Stomach (tissue), 9 donors: ENCODE measurements around the gene RGS6. TPM values are rescaled to one million over a fixed set of nuclear protein-coding genes. Genes with fewer than 3 reads are reported as not detected.

Source experiments
- DNase-seq, 2 donors: peaks; one replicate each; pipeline versions ENCODE4 v3.0.0 to v3.0.0-alpha.2; 2013 to 2019
- H3K27ac ChIP-seq, 5 donors: fragments of 200-600 bp in 4 of 5; sonication (generic) in 4 of 5; one replicate each; pipeline ENCODE4 v1.5.1; 2013 to 2019; ENCODE audit warnings: mild to moderate bottlenecking in 1 of 5, moderate library complexity in 1 of 5
- H3K27me3 ChIP-seq, 3 donors: fragments of 200-600 bp; sonication (generic); one replicate each; pipeline ENCODE4 v1.5.1; 2017 to 2019; ENCODE audit warnings: mixed run types in 1 of 3
- H3K36me3 ChIP-seq, 4 donors: fragments of 200-600 bp; sonication (generic); 1 replicate in 3 of 4; 2 replicates in 1 of 4; pipeline ENCODE4 v1.5.1; 2016 to 2019
- H3K4me1 ChIP-seq, 4 donors: fragments of 200-600 bp; sonication (generic); one replicate each; pipeline ENCODE4 v1.5.1; 2016 to 2019
- H3K4me3 ChIP-seq, 4 donors: fragments of 200-600 bp; sonication (generic) in 3 of 4; one replicate each; pipeline ENCODE4 v1.5.1; 2016 to 2019; ENCODE audit warnings: mild to moderate bottlenecking in 1 of 4
- H3K9me3 ChIP-seq, 4 donors: fragments of 200-600 bp; sonication (generic); one replicate each; pipeline ENCODE4 v1.5.1; 2016 to 2019
- EP300 ChIP-seq: sonication (generic); formaldehyde crosslinking; IDR thresholded peaks from one replicate; pipeline ENCODE4 v1.6.1; 2017; ENCODE audit warnings: antibody characterized with exemption
- POLR2A ChIP-seq, 4 donors: fragments of 450-650 bp; IDR thresholded peaks; one replicate each; pipeline ENCODE4 v1.6.1; 2016; ENCODE audit warnings: antibody characterized with exemption in 4 of 4, control low read depth in 2 of 4, mild to moderate bottlenecking in 1 of 4, moderate library complexity in 1 of 4
- POLR2AphosphoS5 ChIP-seq, 3 donors: sonication (generic); formaldehyde crosslinking; IDR thresholded peaks; one replicate each; pipeline ENCODE4 v1.6.1; 2016; ENCODE audit warnings: antibody characterized with exemption in 3 of 3
- WGBS, 5 donors: extraction: QIAGEN DNeasy Blood & Tissue Kit in 3 of 5; methylation state at CpG; one replicate each; pipeline versions ENCODE4 v1.1.5 to v1.1.7; 2013 to 2018; 5-methylcytosine and 5-hydroxymethylcytosine counted together
- intact Hi-C: fragments of 100-400 bp; cut with DNase I; formaldehyde crosslinking; loops from one replicate; pipeline ENCODE4 v1.15.1; 2023; ENCODE audit warnings: low total_unique reads
- polyA plus RNA-seq, 3 donors: library from polyadenylated mRNA; stranded (reverse); fragments of 200-250 nt; gene quantifications; one replicate each; pipeline ENCODE4 v1.2.3, GENCODE V29; 2013
- total RNA-seq, 5 donors: library from RNA; depleted of rRNA; stranded (reverse); fragments of >200 nt; gene quantifications; one replicate each; pipeline versions ENCODE4 v1.1.0 to v1.2.3, GENCODE V29; 2014 to 2016
- TF ChIP-seq, protein P1 (sequence below), 7 experiments: fragments of 450-650 bp in 4 of 7; fragments of 200-600 bp in 3 of 7; sonication (generic) in 3 of 7; IDR thresholded peaks; one replicate each; pipeline ENCODE4 v1.5.1; 2016 to 2019; ENCODE audit warnings: antibody characterized with exemption in 7 of 7, control low read depth in 2 of 7, mild to moderate bottlenecking in 1 of 7
- donor health status: healthy with polysubstance abuse.
- donor health status: Bipolar disorder and iron deficiency.
- donor health status: healthy.

RGS6 gene
- total and polyA plus RNA-seq, 8 donors, result 0.25 to 18.0 (median 0.92) TPM; not detected in 1

DNA sequence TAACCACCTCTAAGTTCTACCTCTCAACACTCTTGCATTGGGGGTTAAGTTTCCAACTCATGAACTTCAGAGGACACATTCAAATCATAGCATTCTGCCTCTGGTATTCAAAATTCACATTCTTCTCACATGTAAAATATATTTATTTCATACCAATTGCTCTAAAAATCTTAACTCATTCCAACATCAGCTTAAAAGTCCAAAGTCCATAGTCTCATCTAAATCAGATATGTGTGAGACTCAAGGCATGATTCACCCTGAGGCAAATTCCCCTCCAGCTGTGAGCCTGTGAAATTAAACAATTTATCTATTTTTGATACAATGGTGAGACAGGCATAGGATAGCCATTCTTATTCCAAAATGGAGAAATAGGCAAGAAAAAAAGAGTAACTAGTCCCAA lies 214.0 kb downstream of the RGS6 start:
- H3K9me3 ChIP-seq, result no peaks in the 10 kb centered on the region
- no peak for TF ChIP-seq POLR2A (IDR thresholded peaks at IDR 0.05)
- TF ChIP-seq EP300, result no peak
- TF ChIP-seq POLR2AphosphoS5 (IDR thresholded peaks at IDR 0.05), result no peak
- TF ChIP-seq, protein P1, sequence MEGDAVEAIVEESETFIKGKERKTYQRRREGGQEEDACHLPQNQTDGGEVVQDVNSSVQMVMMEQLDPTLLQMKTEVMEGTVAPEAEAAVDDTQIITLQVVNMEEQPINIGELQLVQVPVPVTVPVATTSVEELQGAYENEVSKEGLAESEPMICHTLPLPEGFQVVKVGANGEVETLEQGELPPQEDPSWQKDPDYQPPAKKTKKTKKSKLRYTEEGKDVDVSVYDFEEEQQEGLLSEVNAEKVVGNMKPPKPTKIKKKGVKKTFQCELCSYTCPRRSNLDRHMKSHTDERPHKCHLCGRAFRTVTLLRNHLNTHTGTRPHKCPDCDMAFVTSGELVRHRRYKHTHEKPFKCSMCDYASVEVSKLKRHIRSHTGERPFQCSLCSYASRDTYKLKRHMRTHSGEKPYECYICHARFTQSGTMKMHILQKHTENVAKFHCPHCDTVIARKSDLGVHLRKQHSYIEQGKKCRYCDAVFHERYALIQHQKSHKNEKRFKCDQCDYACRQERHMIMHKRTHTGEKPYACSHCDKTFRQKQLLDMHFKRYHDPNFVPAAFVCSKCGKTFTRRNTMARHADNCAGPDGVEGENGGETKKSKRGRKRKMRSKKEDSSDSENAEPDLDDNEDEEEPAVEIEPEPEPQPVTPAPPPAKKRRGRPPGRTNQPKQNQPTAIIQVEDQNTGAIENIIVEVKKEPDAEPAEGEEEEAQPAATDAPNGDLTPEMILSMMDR (IDR thresholded peaks at IDR 0.05), result no peak
- no peaks in the 10 kb centered on the region for H3K27me3 ChIP-seq
- intact Hi-C loops, result no loop called here
- no peaks in the 10 kb centered on the region for H3K4me1 ChIP-seq
- H3K27ac ChIP-seq, result no peak overlapping the region
- H3K36me3 ChIP-seq, result no peaks in the 10 kb centered on the region
- H3K4me3 ChIP-seq, result no peak overlapping the region
- DNase-seq, result no peak

DNA sequence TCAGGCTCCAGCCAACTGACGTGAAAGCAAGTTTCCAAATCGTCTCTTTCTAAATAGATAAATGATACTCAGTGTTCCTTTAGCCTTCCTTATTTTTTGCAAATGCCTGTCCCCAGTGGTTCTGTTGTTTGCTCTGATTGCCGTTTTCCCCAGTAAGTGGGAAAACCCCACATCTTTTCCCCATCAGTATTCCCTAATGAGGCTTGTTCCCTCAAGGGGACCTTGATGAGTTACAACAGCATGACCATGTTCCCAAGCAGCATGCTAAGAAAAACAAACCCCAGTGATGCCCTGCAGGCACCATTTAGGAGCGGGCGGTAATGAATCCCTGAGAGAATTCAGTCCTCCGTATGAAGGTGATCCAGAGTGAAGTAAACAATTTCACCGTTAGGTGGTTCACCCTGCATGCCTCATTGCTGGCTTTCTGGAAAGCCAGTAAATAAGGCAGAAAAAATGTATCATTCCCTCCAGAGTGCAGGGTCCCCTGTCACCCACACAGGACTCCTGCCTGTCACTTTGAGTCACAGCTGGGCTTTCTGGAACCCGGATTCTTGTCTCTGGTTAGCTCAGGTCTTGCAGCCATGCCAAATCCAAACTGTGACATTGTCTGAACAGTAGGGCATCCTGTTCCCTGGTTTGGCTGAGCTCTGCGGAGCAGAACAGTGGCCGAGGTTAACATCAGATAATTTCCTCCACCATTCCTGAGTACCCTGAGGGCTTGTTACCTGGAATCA lies 222.6 kb downstream of the RGS6 start:
- H3K9me3 ChIP-seq, result peaks cover 0 to 29% (median 16%) of the 10 kb centered on the region in 4 donors
- H3K36me3 ChIP-seq, result no peaks in the 10 kb centered on the region
- TF ChIP-seq, protein P1 (IDR thresholded peaks at IDR 0.05), result no peak
- no peak for TF ChIP-seq POLR2A (IDR thresholded peaks at IDR 0.05)
- TF ChIP-seq POLR2AphosphoS5 (IDR thresholded peaks at IDR 0.05), result no peak
- TF ChIP-seq EP300, result no peak
- H3K27ac ChIP-seq, result no peak overlapping the region
- intact Hi-C loops, result no loop called here
- no peak for DNase-seq
- H3K4me1 ChIP-seq, result no peaks in the 10 kb centered on the region
- 81 to 90% (median 86%) methylated on average over 10 of the region's 10 CpGs for WGBS, 5 donors
- no peaks in the 10 kb centered on the region for H3K27me3 ChIP-seq
- no peak overlapping the region for H3K4me3 ChIP-seq

DNA sequence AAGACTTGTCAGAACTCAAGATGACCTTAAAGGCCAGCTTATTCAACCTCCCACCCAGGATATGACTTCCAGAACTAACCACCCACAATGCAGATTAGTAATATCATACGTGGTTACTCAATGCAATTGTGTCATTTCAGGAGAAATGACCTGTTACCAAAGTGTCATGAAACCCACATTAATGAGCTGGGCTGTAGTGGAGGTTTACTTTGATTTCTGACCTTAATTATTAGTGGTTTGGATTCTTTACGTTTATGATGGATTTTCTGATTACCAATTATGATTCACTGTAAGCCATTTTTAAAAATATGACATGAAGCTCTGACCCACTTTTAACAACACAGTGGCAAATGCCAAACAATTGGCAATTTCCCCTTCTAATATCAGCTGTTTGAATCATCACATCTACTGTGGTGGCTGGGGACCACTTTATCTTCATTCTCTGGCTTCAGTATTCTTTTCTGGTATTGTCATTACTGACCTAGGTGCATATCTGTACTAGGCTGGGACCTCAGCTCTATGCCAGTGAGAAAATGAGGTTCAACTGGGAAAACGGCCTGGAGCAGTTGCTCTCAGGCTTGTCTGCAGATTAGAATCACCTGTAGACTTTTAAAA lies 223.3 kb downstream of the RGS6 start:
- TF ChIP-seq, protein P1 (IDR thresholded peaks at IDR 0.05), result no peak
- TF ChIP-seq EP300, result no peak
- TF ChIP-seq POLR2A (IDR thresholded peaks at IDR 0.05), result no peak
- H3K4me3 ChIP-seq, result no peak overlapping the region
- H3K36me3 ChIP-seq, result no peaks in the 10 kb centered on the region
- H3K27ac ChIP-seq, result no peak overlapping the region
- 60 to 69% (median 62%) methylated on average over 3 of the region's 3 CpGs for WGBS, 5 donors
- intact Hi-C loops, result no loop called here
- no peaks in the 10 kb centered on the region for H3K4me1 ChIP-seq
- no peaks in the 10 kb centered on the region for H3K27me3 ChIP-seq
- H3K9me3 ChIP-seq, result peaks cover 0 to 29% (median 16%) of the 10 kb centered on the region in 4 donors
- DNase-seq, result no peak

DNA sequence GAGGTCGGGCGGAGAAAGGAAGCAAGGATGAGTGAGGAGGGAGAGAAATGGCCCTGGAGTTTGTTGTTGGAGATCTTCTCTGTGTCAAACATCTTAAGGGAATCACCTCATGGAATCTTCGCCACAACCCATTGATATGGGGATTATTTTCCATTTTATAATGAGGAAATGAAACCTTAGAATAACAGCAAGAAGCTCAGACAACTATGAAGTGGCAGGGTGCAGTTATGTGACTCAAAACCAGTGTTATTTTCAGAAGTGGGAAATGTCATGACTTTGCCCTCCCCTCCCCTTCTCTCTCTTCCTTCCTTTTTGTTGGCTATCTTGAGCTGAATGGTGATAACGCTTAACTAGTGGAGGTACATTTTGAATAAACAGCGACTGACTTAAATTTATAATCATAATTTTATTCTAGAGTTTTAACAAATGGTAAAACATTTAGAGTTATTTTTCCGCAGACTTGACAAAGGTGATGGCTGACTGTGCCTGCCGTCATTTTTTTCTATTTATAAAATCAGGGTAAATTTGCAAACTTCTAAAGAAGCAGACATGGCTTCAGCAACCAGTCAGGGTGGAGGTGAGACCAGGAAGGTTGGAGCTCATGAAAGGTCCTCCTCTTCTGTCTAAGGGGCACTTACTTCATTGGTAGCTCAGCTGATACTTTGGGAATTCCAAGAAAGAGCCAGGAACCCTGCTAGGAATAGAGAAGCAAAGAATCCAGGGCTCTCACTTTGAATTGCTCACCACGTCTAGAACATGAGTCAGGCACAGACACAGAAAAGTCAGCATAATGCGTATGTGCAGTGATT lies 232.4 kb downstream of the RGS6 start:
- Histone ChIP-seq H3K27ac (no peak overlapping the region), H3K27me3 (peaks cover 0 to 5% (median 0%) of the 10 kb centered on the region in 3 donors), H3K36me3 (no peaks in the 10 kb centered on the region), H3K9me3 (peaks cover 0 to 6% (median 2%) of the 10 kb centered on the region in 4 donors), H3K4me1 (no peaks in the 10 kb centered on the region), H3K4me3 (no peak overlapping the region)
- WGBS, 5 donors, result 72 to 79% (median 76%) methylated on average over 9 of the region's 9 CpGs
- TF ChIP-seq EP300, result no peak
- TF ChIP-seq, protein P1 (IDR thresholded peaks at IDR 0.05), result no peak
- no peak for TF ChIP-seq POLR2AphosphoS5 (IDR thresholded peaks at IDR 0.05)
- TF ChIP-seq POLR2A (IDR thresholded peaks at IDR 0.05), result no peak
- no peak for DNase-seq
- intact Hi-C loops, result no loop called here
